Right lobe of liver (tissue), 4 donors: ENCODE measurements around the gene SLX4.

ENCODE experiments used
- POLR2A ChIP-seq: fragments of 450-650 bp; IDR thresholded peaks from one replicate; pipeline ENCODE4 v1.6.1; 2017; ENCODE audit warnings: antibody characterized with exemption, mild to moderate bottlenecking
- TF ChIP-seq, protein P1 (sequence below), 4 donors: fragments of 200-600 bp in 3 of 4; fragments of 450-650 bp in 1 of 4; IDR thresholded peaks; one replicate each; pipeline versions ENCODE4 v1.5.1 to v1.8.0; 2016 to 2022; ENCODE audit warnings: antibody characterized with exemption in 4 of 4, mild to moderate bottlenecking in 2 of 4
- donor health status: DM: no; HTN: no; CAD: no.
- donor health status: DM: no; HTN: no; CAD: no.
- donor health status: DM: no; HTN: yes; CAD: no.

GRCh38 chr16:3642397-3643094 is 31.1 kb upstream of the SLX4 start:
- TF ChIP-seq, protein P1, sequence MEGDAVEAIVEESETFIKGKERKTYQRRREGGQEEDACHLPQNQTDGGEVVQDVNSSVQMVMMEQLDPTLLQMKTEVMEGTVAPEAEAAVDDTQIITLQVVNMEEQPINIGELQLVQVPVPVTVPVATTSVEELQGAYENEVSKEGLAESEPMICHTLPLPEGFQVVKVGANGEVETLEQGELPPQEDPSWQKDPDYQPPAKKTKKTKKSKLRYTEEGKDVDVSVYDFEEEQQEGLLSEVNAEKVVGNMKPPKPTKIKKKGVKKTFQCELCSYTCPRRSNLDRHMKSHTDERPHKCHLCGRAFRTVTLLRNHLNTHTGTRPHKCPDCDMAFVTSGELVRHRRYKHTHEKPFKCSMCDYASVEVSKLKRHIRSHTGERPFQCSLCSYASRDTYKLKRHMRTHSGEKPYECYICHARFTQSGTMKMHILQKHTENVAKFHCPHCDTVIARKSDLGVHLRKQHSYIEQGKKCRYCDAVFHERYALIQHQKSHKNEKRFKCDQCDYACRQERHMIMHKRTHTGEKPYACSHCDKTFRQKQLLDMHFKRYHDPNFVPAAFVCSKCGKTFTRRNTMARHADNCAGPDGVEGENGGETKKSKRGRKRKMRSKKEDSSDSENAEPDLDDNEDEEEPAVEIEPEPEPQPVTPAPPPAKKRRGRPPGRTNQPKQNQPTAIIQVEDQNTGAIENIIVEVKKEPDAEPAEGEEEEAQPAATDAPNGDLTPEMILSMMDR (IDR thresholded peaks at IDR 0.05), result no peak
- TF ChIP-seq POLR2A, result no peak
